Stimulated activated naive CD4-positive, alpha-beta T cell (primary cell): ENCODE data around the gene CKS1B.
A peak's percentile ranks its signal among the peaks of the same experiment; 100 is the strongest.

Experiments
- DNase-seq, 6 experiments: peaks; one replicate each; lab custom pipeline; 2025; lab: John Stamatoyannopoulos, UW

Gene CKS1B

DNA sequence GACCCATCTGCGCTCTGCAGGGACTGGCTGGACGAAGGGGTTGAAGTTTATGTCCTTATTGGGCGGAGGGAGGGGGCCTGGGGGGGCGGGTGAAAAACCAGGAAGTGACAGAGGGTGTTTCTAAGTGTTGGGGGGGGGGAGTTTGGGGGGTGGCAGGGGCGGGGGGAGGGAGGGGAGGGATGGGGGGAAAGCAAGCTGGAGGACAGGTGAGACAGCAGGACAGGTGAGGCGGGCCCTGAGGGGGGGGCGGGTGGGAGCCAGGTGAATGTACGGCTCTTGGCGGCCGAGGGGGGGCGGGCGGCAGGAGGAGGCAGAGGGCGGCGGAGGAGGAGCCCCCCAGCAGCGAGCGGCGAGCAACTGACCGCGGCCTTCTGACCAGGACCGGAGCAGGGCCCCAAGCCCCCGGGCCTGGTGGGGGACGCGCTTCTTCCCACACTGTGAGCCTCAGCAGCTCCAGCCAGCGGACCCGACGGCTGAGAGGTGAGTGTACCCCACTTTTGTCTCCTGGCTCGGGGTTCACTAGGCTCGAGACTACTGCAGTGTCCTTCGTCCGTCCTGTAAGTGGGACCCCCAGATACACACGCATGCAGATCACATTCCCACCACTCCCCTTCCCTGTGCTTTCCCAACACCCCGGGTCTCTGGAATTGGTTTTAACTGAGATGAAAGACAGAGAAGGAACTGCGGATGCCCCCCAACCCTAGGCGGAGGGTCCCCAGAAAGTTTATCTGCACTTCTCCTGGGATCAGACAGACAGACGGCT, 28.2 kb downstream of the CKS1B start, which contains the start of gene ZBTB7B:
Gene ZBTB7B (plus strand): TSS at position 339 of the 763 bp plus-strand sequence. CDS start 11,859 bp downstream, outside the sequence.
- peak in 3 of 6 experiments; percentile 41 to 62 (median 47) for DNase-seq

DNA sequence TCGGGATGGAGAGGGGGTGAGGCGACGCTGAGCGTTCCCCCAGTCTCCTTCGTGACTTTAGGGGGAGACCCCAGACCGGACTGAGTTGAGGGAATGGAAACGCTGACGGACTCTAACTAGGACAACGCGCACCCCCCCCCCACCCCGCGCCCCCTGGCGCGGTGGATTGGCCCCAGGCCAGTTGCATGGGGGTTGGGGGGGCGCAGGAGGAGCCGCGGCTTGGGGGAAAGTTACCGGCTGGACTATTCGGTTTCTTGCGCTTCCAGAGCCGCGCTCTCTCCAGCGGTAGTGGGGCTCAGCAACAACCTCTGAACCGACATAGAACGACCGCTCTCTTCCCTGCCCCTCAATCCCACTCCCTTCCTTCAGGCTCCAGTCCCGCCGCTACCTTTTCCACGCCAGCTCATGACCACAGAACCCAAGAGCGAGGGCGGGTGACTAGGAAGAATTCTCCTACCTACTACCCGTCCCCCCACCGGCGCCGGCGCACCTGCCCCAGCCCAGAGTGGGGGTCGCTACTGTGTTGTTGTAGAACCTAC, 28.8 kb downstream of the CKS1B start:
- DNase-seq = peak in 3 of 6 experiments; percentile 15 to 36 (median 28)

GRCh38 chr1:155003766-155004351, 29.4 kb downstream of the CKS1B start:
- DNase-seq = no peak

GRCh38 chr1:155004352-155005075, 30.0 kb downstream of the CKS1B start:
- no peak for DNase-seq

DNA sequence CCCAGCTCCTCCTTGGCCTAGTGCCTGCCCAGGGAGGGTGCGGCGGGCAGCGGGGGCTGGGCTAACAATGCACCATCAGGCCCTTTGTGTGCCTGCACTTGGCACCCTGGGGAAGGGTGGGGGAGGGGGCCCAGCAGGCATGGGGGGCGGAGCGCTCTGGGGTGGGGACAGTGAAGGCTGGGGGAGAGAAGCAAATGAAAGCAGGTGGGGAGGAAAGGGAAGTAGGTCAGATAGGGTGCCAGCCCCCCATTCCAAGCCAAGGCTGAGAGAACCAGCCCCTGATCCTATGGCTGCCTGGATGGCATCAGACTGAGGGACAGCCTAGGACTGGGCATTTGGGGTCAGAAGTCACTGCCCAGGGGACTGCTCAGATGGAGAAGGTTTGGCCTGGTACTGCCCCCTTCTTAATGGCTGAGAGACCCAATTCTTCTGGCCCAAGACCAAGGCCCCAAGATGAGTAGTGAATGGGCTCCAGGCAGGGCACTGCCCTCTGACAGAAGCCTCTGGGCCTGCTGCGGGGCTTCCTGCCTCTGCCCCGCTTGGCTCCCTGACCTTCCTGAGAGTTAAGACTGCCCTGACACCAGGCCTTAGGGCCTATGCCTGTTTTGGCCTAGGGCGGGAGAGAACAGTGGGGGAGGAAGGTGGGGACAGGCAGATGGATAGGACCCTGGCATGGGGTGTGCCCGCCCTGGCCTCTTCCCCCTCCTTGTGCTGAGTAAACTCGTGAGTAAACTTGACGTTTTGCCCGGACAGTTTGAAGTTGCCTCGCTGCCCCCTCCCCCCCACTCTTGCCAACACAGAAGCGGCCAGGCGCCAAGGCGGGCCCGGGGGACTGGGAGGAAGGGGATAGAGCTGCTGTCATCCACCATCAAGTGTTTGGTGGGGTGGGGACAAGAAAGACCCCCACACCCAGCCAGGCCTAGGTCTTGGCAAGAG, 30.9 kb downstream of the CKS1B start:
- DNase-seq = peak in 2 of 6 experiments; percentile 15 to 44

GRCh38 chr1:155006601-155007101, 32.2 kb downstream of the CKS1B start:
- DNase-seq = peak; percentile 14 to 51 (median 34)

- peak in 1 of 6 experiments; percentile 39 for DNase-seq
Measured at GRCh38 chr1:155007251-155007828, 32.9 kb downstream of the CKS1B start.

GRCh38 chr1:155008015-155008941, 33.8 kb downstream of the CKS1B start:
- DNase-seq = peak in 4 of 6 experiments; percentile 15 to 41 (median 36)

- peak in 2 of 6 experiments; percentile 32 to 33 for DNase-seq
Measured at GRCh38 chr1:155009221-155009711, 34.8 kb downstream of the CKS1B start.

- peak in 1 of 6 experiments; percentile 33 for DNase-seq
Measured at GRCh38 chr1:155009742-155010141, 35.3 kb downstream of the CKS1B start.

- peak in 3 of 6 experiments; percentile 13 to 31 (median 29) for DNase-seq
Measured at GRCh38 chr1:155010211-155010918, 35.9 kb downstream of the CKS1B start.

GRCh38 chr1:155011004-155011416, 36.5 kb downstream of the CKS1B start:
- DNase-seq = no peak

DNA sequence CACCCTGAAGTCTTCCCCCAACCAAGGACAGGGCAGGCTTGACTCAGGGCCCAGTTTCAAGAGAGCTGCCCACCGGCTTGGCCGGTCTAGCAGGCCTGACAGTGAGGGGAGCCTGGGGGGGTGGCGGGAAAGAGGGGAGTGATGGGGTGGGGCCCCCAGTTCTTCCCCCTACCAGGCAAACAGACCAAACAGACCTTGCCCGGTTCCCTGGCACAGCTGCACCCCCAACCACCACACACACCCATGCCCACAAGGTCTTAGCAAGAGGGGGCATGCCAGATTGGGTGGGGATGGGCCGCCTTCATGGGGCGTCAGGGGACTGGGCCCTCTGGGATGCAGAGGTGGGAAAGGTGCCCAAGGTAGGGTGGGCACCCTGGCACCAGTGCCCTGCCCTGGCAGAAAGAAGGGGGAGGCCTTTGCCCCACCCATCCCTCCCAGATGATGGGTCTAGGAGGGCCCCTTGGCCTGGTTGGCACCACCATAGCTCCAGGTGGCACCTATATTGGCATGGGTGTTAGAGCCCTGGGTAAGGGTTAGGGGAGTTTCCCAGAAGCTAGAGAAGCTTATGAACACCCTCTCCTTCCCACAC, 37.0 kb downstream of the CKS1B start:
- no peak for DNase-seq

DNA sequence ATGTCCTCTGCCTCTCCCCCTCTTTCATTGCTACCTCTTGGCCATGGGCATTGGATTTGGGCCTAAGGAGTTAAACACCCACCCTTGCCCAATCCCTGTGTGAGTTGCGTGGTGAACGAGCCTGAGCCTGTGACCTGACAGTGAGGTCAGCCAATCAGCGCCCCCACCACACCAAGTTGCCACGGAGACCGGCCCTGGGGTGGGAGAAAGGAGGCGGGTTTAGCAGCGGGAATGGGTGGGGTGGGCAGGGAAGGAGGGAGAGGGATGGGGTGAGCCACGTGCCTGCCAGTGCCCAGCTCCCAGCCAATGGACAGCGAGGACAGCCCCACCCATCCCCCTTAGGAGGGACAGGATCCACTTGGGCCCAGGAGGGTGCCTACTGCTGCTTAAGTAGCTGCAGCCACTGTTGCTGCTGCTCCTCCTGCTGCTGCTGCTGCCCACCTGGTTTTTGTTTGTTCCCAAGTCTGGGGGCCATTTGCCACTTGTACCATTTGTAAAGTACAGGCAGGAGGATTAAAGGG, 37.6 kb downstream of the CKS1B start:
- peak in 3 of 6 experiments; percentile 13 to 36 (median 26) for DNase-seq

DNA sequence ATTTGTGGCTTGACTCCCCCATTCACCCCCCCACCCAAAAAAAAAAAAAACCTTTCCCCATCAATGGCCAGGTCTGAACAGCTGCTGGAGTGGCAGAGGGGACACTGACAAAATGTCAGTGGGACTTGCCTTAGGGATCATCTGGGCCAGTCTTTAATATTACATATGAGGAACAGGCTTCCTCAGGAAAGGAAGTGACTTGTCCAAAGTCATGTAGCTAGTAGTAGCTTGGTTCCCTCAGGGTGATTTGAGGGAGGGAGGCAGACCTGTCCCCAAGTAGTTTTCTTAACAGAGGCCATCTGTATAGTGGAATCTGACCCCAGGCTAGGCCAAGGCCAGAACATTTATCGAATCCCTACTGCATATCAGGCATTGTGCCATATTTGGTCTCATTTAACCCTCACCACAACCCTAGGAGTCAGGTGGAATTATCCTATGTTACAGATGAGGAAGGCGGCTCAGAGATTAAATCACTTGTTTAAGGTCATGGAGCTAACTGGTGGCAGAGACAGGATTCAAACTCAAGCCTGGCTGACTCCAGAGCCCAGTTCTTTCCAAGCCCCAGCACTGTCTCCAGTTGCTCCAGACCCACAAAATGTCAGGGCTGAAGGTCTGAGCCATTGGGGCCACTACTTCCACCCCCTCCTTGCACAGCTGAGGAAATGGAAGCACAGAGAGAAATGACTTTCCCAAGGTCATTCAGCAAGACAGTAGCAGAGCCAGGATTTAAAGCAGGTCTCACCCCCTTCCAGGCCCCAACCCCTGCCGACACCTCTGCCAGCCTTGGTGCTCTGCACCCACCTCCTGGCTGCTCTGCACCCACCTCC, 38.5 kb downstream of the CKS1B start:
- DNase-seq = peak in 1 of 6 experiments; percentile 55

DNA sequence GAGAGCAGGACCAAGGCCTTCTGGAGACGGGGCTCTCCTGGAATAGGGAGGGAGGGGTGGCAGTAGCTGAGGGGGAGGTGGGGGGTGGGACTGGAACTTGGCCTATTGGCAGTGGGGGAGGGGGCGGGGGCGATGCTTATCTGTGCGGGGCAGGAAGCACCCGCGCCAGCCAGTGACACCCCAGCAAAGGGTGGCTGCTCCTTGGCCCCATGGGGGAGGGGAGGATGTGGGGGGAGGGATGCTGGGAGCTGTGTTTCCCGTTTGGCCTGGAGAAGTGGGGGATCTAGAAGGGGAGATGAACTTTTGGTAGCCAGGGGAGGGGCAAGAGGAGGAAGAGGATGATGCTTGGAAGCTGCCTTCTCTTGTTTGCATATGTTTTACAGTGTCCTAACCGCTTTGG, 39.2 kb downstream of the CKS1B start:
- peak; percentile 42 to 69 (median 55) for DNase-seq
